KMS-11 (cell line): Measurements from ENCODE around the gene KCNH3.

ENCODE experiments used
- H2AFZ ChIP-seq: fragments of 200-600 bp; sonication (generic); 2 replicates; pipeline ENCODE4 v1.6.1; 2016; ENCODE audit warnings: antibody characterized with exemption, mixed run types, low read depth
- H3K27ac ChIP-seq: fragments of 200-600 bp; sonication (generic); 2 replicates; pipeline ENCODE4 v1.6.1; 2016; ENCODE audit warnings: mild to moderate bottlenecking, mixed run types
- H3K27me3 ChIP-seq: fragments of 200-600 bp; sonication (generic); 2 replicates; pipeline ENCODE4 v1.6.1; 2017; ENCODE audit warnings: mild to moderate bottlenecking, low read depth, mixed run types, moderate library complexity; ENCODE audit not compliant: insufficient read depth
- H3K36me3 ChIP-seq: fragments of 200-600 bp; sonication (generic); 2 replicates; pipeline ENCODE4 v1.6.1; 2017; ENCODE audit warnings: mild to moderate bottlenecking, mixed run types; ENCODE audit not compliant: insufficient read depth
- H3K4me1 ChIP-seq: fragments of 200-600 bp; sonication (generic); 2 replicates; pipeline ENCODE4 v1.6.1; 2016; ENCODE audit warnings: mild to moderate bottlenecking, low read depth, mixed run types; ENCODE audit not compliant: poor library complexity, severe bottlenecking
- H3K4me2 ChIP-seq: fragments of 200-600 bp; sonication (generic); 2 replicates; pipeline ENCODE4 v1.7.0; 2016; ENCODE audit warnings: mild to moderate bottlenecking, mixed run types
- H3K4me3 ChIP-seq: fragments of 200-600 bp; sonication (generic); IDR thresholded peaks from 2 replicates; pipeline ENCODE4 v1.6.1; 2017; ENCODE audit warnings: low read depth, low read length, mixed read lengths; ENCODE audit not compliant: insufficient read depth
- H3K79me2 ChIP-seq: fragments of 200-600 bp; sonication (generic); 2 replicates; pipeline ENCODE4 v1.6.1; 2016; ENCODE audit warnings: low read depth, mixed run types; ENCODE audit not compliant: insufficient read depth
- H3K9ac ChIP-seq: fragments of 200-600 bp; sonication (generic); 2 replicates; pipeline ENCODE4 v1.6.1; 2016; ENCODE audit warnings: mild to moderate bottlenecking, mixed run types
- H4K20me1 ChIP-seq: fragments of 200-600 bp; sonication (generic); 2 replicates; pipeline ENCODE4 v1.6.1; 2016; ENCODE audit warnings: mild to moderate bottlenecking, mixed run types; ENCODE audit not compliant: insufficient read depth
- CTCF ChIP-seq: fragments of 200-600 bp; sonication (generic); conservative IDR thresholded peaks from 2 replicates; pipeline ENCODE4 v1.6.1; 2017; ENCODE audit warnings: low read depth, mild to moderate bottlenecking, antibody characterized with exemption, low read length, moderate library complexity, mixed read lengths

Gene KCNH3

GRCh38 chr12:49563951-49564685 lies 25.3 kb downstream of the KCNH3 start:
- peaks cover 27% of the 10 kb centered on the region for H3K79me2 ChIP-seq
- no peak overlapping the region for H3K27ac ChIP-seq
- no peak for TF ChIP-seq CTCF
- no peak overlapping the region for H3K4me3 ChIP-seq
- H4K20me1 ChIP-seq: no peaks in the 10 kb centered on the region
- no peaks in the 10 kb centered on the region for H3K27me3 ChIP-seq
- no peak overlapping the region for H3K4me2 ChIP-seq
- no peaks in the 10 kb centered on the region for H3K36me3 ChIP-seq
- no peak overlapping the region for H3K9ac ChIP-seq
- peaks cover 14% of the 10 kb centered on the region for H3K4me1 ChIP-seq
- H2AFZ ChIP-seq: no peak overlapping the region

- Histone ChIP-seq H3K4me3 (no peak overlapping the region), H3K36me3 (no peaks in the 10 kb centered on the region), H3K4me2 (no peak overlapping the region), H3K9ac (no peak overlapping the region), H3K27me3 (no peaks in the 10 kb centered on the region), H3K27ac (no peak overlapping the region), H2AFZ (no peak overlapping the region), H4K20me1 (no peaks in the 10 kb centered on the region), H3K79me2 (peaks cover 33% of the 10 kb centered on the region), H3K4me1 (peaks cover 21% of the 10 kb centered on the region)
- no peak for TF ChIP-seq CTCF
These were observed 26.0 kb downstream of the KCNH3 start for GRCh38 chr12:49564686-49565405.

- no peak overlapping the region for H3K9ac ChIP-seq
- no peaks in the 10 kb centered on the region for H3K27me3 ChIP-seq
- no peak overlapping the region for H3K4me3 ChIP-seq
- peaks cover 23% of the 10 kb centered on the region for H3K4me1 ChIP-seq
- no peaks in the 10 kb centered on the region for H4K20me1 ChIP-seq
- H3K4me2 ChIP-seq: no peak overlapping the region
- no peak overlapping the region for H2AFZ ChIP-seq
- H3K27ac ChIP-seq: no peak overlapping the region
- H3K36me3 ChIP-seq: no peaks in the 10 kb centered on the region
- H3K79me2 ChIP-seq: peaks cover 37% of the 10 kb centered on the region
- TF ChIP-seq CTCF: no peak
These were observed 26.8 kb downstream of the KCNH3 start for GRCh38 chr12:49565406-49566265.

GRCh38 chr12:49566361-49566760 lies 27.5 kb downstream of the KCNH3 start:
- Histone ChIP-seq H3K79me2 (peaks cover 37% of the 10 kb centered on the region), H3K4me3 (no peak overlapping the region), H3K9ac (no peak overlapping the region), H3K4me2 (peak overlapping the region; percentile 88; the same call in 1 of the 2 replicates), H3K4me1 (peaks cover 23% of the 10 kb centered on the region), H3K27me3 (no peaks in the 10 kb centered on the region), H3K36me3 (no peaks in the 10 kb centered on the region), H2AFZ (no peak overlapping the region), H4K20me1 (no peaks in the 10 kb centered on the region), H3K27ac (no peak overlapping the region)
- TF ChIP-seq CTCF: no peak
